GM18873 (cell line): ENCODE measurements around the gene UGT2A2.
"Not testable (repeated sequence)": the region's sequence is repeated elsewhere in the genome, so short reads cannot be mapped to it uniquely, and the experiment has no call there.

Source experiments
- ATAC-seq: cut with Tn5 transposase; IDR thresholded peaks from one replicate; pipeline ENCODE4 v1.9.1; 2021; ENCODE audit warnings: mild to moderate bottlenecking, moderate library complexity, moderate number of reproducible peaks; ENCODE audit not compliant: unreplicated experiment, low FRiP score

Gene UGT2A2

GRCh38 chr4:69639542-69639941 is at the start of gene UGT2A2:
UGT2A2 (minus strand) TSS chr4:69639642; CDS start chr4:69639640, 2 bp downstream.
- no peak for ATAC-seq

GRCh38 chr4:69684804-69685203 is 45.4 kb upstream of the UGT2A2 start:
- no peak for ATAC-seq

DNA sequence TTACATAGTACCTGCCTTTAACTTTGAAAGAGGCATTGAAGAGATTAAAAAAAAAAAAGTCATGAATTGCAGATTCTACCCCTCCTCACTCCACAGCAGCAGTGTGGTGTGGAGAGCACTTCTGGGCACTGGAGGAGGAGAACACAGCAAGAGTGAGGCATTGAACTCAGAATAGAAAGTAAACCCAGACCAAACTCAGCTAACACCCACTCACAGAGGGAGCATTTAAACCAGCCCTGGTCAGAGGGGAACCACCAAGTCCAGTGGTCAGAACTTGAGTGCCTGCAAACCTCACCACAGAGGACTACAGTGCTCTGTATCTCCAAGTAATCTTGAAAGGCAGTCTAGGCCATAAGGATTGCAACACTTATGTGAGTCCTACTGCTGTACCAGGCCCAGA is 29.2 kb upstream of the UGT2A2 start:
- ATAC-seq = no peak

DNA sequence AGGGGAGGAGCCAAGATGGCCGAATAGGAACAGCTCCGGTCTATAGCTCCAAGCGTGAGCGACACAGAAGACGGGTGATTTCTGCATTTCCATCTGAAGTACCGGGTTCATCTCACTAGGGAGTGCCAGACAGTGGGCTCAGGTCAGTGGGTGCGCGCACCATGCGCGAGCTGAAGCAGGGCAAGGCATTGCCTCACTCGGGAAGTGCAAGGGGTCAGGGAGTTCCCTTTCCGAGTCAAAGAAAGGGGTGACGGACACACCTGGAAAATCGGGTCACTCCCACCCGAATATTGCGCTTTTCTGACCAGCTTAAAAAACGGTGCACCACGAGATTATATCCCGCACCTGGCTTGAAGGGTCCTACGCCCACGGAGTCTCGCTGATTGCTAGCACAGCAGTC is 24.6 kb upstream of the UGT2A2 start:
- ATAC-seq = not testable (repeated sequence)

GRCh38 chr4:69661130-69661803 is 21.8 kb upstream of the UGT2A2 start:
- not testable (repeated sequence) for ATAC-seq

DNA sequence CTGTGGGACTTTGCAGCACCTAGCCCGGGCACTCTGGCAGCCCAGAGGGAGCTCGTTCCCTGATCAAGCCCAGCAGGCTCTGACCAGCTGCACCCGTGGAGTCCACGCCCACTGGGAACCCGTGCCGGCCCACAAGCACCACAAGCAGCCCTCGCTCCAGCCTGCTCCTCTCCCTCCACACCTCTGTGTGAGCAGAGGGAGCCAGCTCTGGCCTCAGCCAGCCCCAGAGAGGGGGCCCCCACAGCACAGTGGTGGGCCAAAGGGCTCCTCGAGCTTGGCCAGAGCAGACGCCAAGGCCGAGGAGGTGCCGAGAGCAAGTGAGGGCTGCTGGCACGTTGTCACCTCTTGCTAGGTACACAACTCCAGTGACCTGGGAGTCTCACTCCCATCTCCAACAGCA is 18.7 kb upstream of the UGT2A2 start:
- ATAC-seq = no peak

DNA sequence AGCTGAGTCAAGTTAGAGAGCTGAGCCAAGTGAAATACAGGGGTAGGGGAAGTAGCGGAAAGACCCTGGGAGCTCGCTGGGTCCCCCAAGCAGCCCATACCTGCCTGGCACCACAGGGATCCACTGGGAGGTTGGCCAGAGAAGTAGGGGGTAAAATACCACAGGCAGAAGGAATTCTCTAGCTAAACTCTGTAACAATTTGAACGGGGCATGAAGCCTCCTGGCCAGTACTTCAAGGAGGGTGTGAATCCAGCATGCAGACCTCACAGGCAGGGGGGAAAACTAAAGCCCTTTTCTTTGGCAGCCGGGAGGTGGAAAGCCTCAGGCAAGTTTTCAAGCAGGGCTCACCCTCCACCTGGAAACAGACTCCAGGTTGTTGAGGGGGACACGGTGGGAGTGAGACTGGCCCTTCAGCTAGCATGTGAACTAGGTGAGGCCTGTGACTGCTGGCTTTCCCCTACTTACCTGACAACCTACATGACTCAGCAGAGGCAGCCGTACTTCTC is 17.3 kb upstream of the UGT2A2 start:
- no peak for ATAC-seq

GRCh38 chr4:69653147-69653546 is 13.7 kb upstream of the UGT2A2 start, which contains the start of gene UGT2A1:
UGT2A1 (minus strand) TSS chr4:69653247; CDS start chr4:69647644, 5,603 bp downstream.
- no peak for ATAC-seq

GRCh38 chr4:69650872-69651271 is 11.4 kb upstream of the UGT2A2 start:
- ATAC-seq = no peak

- ATAC-seq = no peak
Observed at GRCh38 chr4:69649629-69650028, 10.2 kb upstream of the UGT2A2 start.

- ATAC-seq = no peak
Observed at GRCh38 chr4:69649207-69649606, 9.8 kb upstream of the UGT2A2 start.

GRCh38 chr4:69642961-69643360 is 3.5 kb upstream of the UGT2A2 start:
- ATAC-seq = no peak

GRCh38 chr4:69640289-69640688 is 847 bp upstream of the UGT2A2 start:
- no peak for ATAC-seq

DNA sequence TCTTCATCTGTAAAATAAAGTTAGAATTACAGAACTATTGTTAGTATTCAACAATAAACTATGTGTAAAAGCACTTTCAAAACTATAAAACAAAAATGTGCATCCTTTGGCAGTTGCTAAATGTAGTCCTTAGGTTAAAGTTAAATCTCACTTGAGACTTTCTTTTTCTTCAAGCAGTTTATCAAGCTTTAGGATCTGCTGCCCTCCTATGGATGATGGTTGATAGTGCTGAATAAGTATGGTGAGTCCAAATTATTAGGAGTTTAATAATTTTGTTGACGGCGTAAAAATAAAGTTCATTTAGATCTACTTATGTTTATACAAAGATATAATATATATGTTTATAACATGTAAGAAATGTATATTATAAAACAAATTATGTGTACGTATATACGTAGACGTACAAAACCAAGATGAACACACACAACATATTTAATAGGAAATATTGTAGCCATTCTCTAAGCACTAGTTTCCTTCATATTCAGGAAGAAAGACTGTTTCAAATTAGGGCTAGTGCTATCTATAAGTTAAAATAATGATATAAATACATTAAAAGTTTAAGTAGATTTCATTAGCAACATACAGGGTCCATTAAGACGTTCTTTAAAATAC is 22.3 kb downstream of the UGT2A2 start:
- no peak for ATAC-seq

- ATAC-seq = no peak
Observed at GRCh38 chr4:69610484-69610883, 29.0 kb downstream of the UGT2A2 start.

DNA sequence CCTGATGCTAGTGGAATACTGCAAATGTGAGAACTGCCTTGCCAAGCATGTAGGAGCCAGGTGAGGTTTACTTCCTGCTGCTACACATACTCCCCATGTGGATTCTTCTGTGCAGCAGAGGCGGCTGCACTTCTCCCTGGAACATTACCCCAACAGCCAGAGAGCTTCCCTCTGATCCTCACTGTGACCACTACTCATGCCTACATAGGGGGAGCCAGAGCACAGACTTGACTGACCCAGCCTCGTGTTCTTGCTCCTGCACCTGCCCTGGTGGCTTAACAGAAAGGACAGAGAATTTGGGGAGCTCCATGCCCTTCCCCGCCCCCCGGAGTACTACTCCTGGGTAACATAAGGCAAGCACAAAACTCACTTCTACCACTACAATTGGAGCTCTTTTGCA is 38.4 kb downstream of the UGT2A2 start:
- ATAC-seq = no peak

GRCh38 chr4:69600013-69600412 is 39.4 kb downstream of the UGT2A2 start:
- no peak for ATAC-seq

DNA sequence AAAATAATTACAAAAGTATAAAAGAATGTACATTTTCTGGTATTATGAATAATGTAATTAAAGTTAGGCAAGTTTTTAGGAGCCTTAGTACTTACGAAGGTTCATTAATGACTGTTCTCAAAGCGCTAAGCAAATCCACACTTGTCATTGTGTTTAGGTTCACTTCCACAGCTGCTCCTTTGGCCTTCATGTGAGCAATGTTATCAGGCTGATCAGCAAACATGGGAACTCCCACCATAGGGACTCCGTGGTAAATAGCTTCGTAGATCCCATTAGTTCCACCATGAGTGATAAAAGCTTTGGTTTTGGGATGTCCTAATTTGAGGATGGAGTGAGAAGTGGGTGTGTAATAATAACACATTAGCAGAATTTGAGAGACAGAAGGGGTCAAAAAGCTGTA is 45.1 kb downstream of the UGT2A2 start:
- ATAC-seq = no peak

DNA sequence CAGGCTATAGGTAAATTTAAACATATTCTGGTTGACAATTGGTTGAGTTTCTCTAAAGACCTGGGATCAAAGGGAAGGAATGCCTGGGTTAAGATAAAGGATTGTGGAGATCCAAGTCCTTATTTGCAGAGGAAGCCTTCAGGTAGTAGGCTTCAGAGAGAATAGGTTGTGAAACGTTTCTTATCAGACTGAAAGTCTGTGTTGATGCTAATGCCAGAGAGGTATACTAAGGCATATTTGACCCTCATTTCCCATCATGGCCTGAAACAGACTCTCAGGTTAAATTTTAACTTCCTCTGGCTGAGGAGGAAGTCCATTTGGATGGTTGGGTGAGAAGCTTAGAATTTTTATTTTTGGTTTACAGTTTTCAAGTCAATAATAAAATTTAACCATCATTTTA is 48.1 kb downstream of the UGT2A2 start:
- ATAC-seq = no peak

GRCh38 chr4:69589884-69590283 is 49.6 kb downstream of the UGT2A2 start:
- ATAC-seq = no peak

GRCh38 chr4:69584135-69584534 is 55.3 kb downstream of the UGT2A2 start:
- no peak for ATAC-seq

- ATAC-seq = no peak
Observed at GRCh38 chr4:69583543-69583942, 55.9 kb downstream of the UGT2A2 start.
